GM12878 (cell line): ENCODE measurements around the gene UNKL. TPM values are rescaled to one million over a fixed set of nuclear protein-coding genes. Genes with fewer than 3 reads are reported as not detected.

Experiments
- EGR1 ChIP-seq, 2 experiments: IDR thresholded peaks; 1 replicate in 1 of 2; 2 replicates in 1 of 2; pipeline ENCODE4 v1.6.1; 2011 to 2012; ENCODE audit warnings: low read depth in 2 of 2, low read length in 2 of 2, borderline replicate concordance in 1 of 2, mild to moderate bottlenecking in 1 of 2, moderate library complexity in 1 of 2
- MYB ChIP-seq: fragments of 150-350 bp; IDR thresholded peaks from 2 replicates; pipeline ENCODE4 v1.6.1; 2014; ENCODE audit warnings: mild to moderate bottlenecking, low read depth, low read length, borderline replicate concordance
- PML ChIP-seq: IDR thresholded peaks from 2 replicates; pipeline ENCODE4 v1.6.1; 2012; ENCODE audit warnings: low read length, inconsistent platforms
- ZZZ3 ChIP-seq: IDR thresholded peaks from 2 replicates; pipeline ENCODE4 v1.6.1; 2011; ENCODE audit warnings: low read depth; ENCODE audit not compliant: control insufficient read depth, insufficient read length
- polyA plus RNA-seq, 11 experiments: library from polyadenylated mRNA; depleted of rRNA in 4 of 11; unstranded in 6 of 11; stranded (reverse) in 5 of 11; fragments of >200 nt; fragmentation: Nextera tagmentation in 4 of 11; fragmentation: Illumina TruSeq in 1 of 11; extraction: Ambion mirVana in 4 of 11; extraction: Trizol in 1 of 11; gene quantifications; 1 replicate in 1 of 11; 2 replicates in 10 of 11; pipeline versions ENCODE4 v1.2.1 to v1.2.3, GENCODE V29; 2011 to 2016; ENCODE audit warnings: inconsistent platforms in 2 of 11, missing spikeins in 2 of 11, low read depth in 1 of 11
- total RNA-seq, 4 experiments: library from RNA; depleted of rRNA in 3 of 4; stranded (reverse); fragments of >200 nt in 3 of 4; fragmentation: Illumina TruSeq in 1 of 4; extraction: Trizol in 1 of 4; gene quantifications; 2 replicates each; pipeline versions ENCODE4 v1.2.1 to v1.2.3, GENCODE V29; 2013 to 2021
- TF ChIP-seq, protein P1 (sequence below): fragments of 450-650 bp; IDR thresholded peaks from 2 replicates; pipeline ENCODE4 v1.6.1; 2018; ENCODE audit warnings: mild to moderate bottlenecking, low read depth, moderate library complexity; ENCODE audit not compliant: partially characterized antibody
- TF ChIP-seq, protein P2 (sequence below): fragments of 450-650 bp; IDR thresholded peaks from 2 replicates; pipeline ENCODE4 v1.6.1; 2017; ENCODE audit warnings: low read depth, mild to moderate bottlenecking, moderate library complexity

UNKL gene
- total and polyA plus RNA-seq, 10 of the 15 experiments (the other 5 are each of a cell fraction or from before 2014, with no cell fraction given) = 0.40 to 21.6 (median 9.1) TPM

DNA sequence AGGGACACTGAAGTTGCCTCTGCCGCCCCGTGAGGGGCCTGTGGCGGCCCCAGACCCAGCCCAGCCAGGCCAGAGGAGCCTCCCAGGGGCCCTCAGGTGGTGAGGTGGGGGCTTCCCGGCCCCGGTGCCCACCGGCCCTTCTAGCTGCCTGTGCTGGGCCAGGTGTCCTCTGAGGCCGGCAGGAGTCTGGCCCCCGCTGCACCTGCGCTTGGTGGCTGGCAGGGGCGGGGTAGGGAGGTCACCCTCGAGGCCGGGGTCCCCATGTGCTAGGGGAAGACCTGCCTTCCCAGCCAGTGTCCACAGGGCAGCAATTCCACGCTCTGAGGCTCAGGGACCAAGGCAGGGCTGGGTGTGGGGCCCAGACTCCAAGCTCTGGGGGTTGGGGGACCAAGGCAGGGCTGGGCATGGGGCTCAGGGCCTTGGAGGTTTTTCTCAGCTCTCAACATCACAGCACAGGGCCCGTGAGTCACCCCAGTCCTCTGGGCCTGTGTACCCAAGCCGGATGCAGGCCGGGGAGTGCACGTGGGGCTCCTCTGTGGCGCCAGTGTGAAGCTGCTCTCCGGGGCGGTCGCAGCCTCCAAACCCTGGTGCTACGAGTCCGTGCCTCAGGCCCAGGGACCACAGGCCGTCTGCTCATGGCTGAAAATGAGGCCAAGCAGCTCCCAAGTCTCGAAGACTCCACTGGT lies 31.2 kb upstream of the UNKL start (continued):
- TF ChIP-seq, protein P1, sequence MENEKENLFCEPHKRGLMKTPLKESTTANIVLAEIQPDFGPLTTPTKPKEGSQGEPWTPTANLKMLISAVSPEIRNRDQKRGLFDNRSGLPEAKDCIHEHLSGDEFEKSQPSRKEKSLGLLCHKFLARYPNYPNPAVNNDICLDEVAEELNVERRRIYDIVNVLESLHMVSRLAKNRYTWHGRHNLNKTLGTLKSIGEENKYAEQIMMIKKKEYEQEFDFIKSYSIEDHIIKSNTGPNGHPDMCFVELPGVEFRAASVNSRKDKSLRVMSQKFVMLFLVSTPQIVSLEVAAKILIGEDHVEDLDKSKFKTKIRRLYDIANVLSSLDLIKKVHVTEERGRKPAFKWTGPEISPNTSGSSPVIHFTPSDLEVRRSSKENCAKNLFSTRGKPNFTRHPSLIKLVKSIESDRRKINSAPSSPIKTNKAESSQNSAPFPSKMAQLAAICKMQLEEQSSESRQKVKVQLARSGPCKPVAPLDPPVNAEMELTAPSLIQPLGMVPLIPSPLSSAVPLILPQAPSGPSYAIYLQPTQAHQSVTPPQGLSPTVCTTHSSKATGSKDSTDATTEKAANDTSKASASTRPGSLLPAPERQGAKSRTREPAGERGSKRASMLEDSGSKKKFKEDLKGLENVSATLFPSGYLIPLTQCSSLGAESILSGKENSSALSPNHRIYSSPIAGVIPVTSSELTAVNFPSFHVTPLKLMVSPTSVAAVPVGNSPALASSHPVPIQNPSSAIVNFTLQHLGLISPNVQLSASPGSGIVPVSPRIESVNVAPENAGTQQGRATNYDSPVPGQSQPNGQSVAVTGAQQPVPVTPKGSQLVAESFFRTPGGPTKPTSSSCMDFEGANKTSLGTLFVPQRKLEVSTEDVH = no peak
- TF ChIP-seq PML = no peak
- no peak for TF ChIP-seq ZZZ3
- TF ChIP-seq EGR1 (IDR thresholded peaks at IDR 0.05; ENCODE audit: borderline replicate concordance in 1 of 2, low read depth in 2 of 2, low read length in 2 of 2) = no peak
- TF ChIP-seq, protein P2, sequence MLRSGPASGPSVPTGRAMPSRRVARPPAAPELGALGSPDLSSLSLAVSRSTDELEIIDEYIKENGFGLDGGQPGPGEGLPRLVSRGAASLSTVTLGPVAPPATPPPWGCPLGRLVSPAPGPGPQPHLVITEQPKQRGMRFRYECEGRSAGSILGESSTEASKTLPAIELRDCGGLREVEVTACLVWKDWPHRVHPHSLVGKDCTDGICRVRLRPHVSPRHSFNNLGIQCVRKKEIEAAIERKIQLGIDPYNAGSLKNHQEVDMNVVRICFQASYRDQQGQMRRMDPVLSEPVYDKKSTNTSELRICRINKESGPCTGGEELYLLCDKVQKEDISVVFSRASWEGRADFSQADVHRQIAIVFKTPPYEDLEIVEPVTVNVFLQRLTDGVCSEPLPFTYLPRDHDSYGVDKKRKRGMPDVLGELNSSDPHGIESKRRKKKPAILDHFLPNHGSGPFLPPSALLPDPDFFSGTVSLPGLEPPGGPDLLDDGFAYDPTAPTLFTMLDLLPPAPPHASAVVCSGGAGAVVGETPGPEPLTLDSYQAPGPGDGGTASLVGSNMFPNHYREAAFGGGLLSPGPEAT = no peak
- TF ChIP-seq MYB = no peak
